HepG2 (cell line): ENCODE measurements around the gene DOK4. TPM values are rescaled to one million over a fixed set of nuclear protein-coding genes. Genes with fewer than 3 reads are reported as not detected.

Experiments
- CAMTA2 ChIP-seq: sonication (generic); formaldehyde crosslinking; IDR thresholded peaks from 2 replicates; pipeline ENCODE4 v1.4.0; 2020; ENCODE audit warnings: mild to moderate bottlenecking, missing genetic modification reagents, borderline replicate concordance
- DDIT3 ChIP-seq: sonication (generic); formaldehyde crosslinking; IDR thresholded peaks from 2 replicates; pipeline ENCODE4 v1.4.0; 2020; ENCODE audit warnings: mild to moderate bottlenecking, missing genetic modification reagents
- EZH2 ChIP-seq: conservative IDR thresholded peaks from 2 replicates; pipeline ENCODE4 v1.6.1; 2012; ENCODE audit warnings: mild to moderate bottlenecking, low read depth, low read length, moderate library complexity
- GLI4 ChIP-seq: sonication (generic); formaldehyde crosslinking; IDR thresholded peaks from 2 replicates; pipeline ENCODE4 v1.5.1; 2020; ENCODE audit warnings: missing genetic modification reagents, mild to moderate bottlenecking, moderate library complexity, borderline replicate concordance
- MEIS2 ChIP-seq: sonication (generic); formaldehyde crosslinking; IDR thresholded peaks from 2 replicates; pipeline ENCODE4 v1.9.0; 2021; ENCODE audit warnings: mild to moderate bottlenecking, missing genetic modification reagents
- NCOA1 ChIP-seq: sonication (generic); formaldehyde crosslinking; IDR thresholded peaks from 2 replicates; pipeline ENCODE4 v1.9.0; 2021; ENCODE audit warnings: missing genetic modification reagents
- RFX1 ChIP-seq: fragments of 450-650 bp; IDR thresholded peaks from 2 replicates; pipeline ENCODE4 v1.6.1; 2017
- ZBTB37 ChIP-seq: sonication (generic); formaldehyde crosslinking; IDR thresholded peaks from 2 replicates; pipeline ENCODE4 v1.4.0; 2020; ENCODE audit warnings: mild to moderate bottlenecking, missing genetic modification reagents
- ZKSCAN1 ChIP-seq: fragments of 150-350 bp; IDR thresholded peaks from 2 replicates; pipeline ENCODE4 v1.6.1; 2014; ENCODE audit warnings: low read length
- ZNF232 ChIP-seq: sonication (generic); formaldehyde crosslinking; IDR thresholded peaks from 2 replicates; pipeline ENCODE4 v1.4.0; 2020; ENCODE audit warnings: missing genetic modification reagents, borderline replicate concordance
- ZNF292 ChIP-seq: sonication (generic); formaldehyde crosslinking; IDR thresholded peaks from 2 replicates; pipeline ENCODE4 v1.8.1; 2022; ENCODE audit warnings: mild to moderate bottlenecking, low read depth, missing genetic modification reagents, borderline replicate concordance
- ZNF484 ChIP-seq: sonication (generic); formaldehyde crosslinking; IDR thresholded peaks from 2 replicates; pipeline ENCODE4 v1.5.1; 2020; ENCODE audit warnings: mild to moderate bottlenecking, low read depth, missing genetic modification reagents, borderline replicate concordance
- ZNF780A ChIP-seq: sonication (generic); formaldehyde crosslinking; IDR thresholded peaks from 2 replicates; pipeline ENCODE4 v1.8.0; 2022; ENCODE audit warnings: mild to moderate bottlenecking, missing genetic modification reagents, moderate library complexity
- ZSCAN31 ChIP-seq: sonication (generic); formaldehyde crosslinking; IDR thresholded peaks from 2 replicates; pipeline ENCODE4 v1.5.0; 2020; ENCODE audit warnings: low read depth, mild to moderate bottlenecking, missing genetic modification reagents
- polyA plus RNA-seq, 8 experiments: library from polyadenylated mRNA; depleted of rRNA in 3 of 8; stranded (reverse) in 7 of 8; unstranded in 1 of 8; fragments of >200 nt; fragmentation: Illumina TruSeq in 4 of 8; extraction: Trizol in 4 of 8; gene quantifications; 2 replicates each; pipeline versions ENCODE4 v1.2.1 to v1.2.3, GENCODE V29; 2011 to 2016; ENCODE audit warnings: low read depth in 4 of 8, missing spikeins in 1 of 8, mixed read lengths in 1 of 8; ENCODE audit not compliant: insufficient read depth in 1 of 8
- total RNA-seq, 5 experiments: library from RNA; depleted of rRNA; stranded (reverse); fragments of >200 nt; fragmentation: Illumina TruSeq; extraction: Trizol; gene quantifications; 2 replicates each; pipeline ENCODE4 v1.2.3, GENCODE V29; 2016; ENCODE audit warnings: low read depth in 1 of 5
- TF ChIP-seq, protein P1 (sequence below): sonication (generic); formaldehyde crosslinking; IDR thresholded peaks from 2 replicates; pipeline ENCODE4 v1.4.0; 2020; ENCODE audit warnings: mild to moderate bottlenecking, missing genetic modification reagents
- TF ChIP-seq, protein P2 (sequence below): sonication (generic); formaldehyde crosslinking; IDR thresholded peaks from 2 replicates; pipeline ENCODE4 v1.5.0; 2020; ENCODE audit warnings: mild to moderate bottlenecking, missing genetic modification reagents
- TF ChIP-seq, protein P3 (sequence below): fragments of 450-650 bp; IDR thresholded peaks from 2 replicates; pipeline ENCODE4 v1.6.1; 2016
- TF ChIP-seq, protein P4 (sequence below): sonication (generic); formaldehyde crosslinking; IDR thresholded peaks from 2 replicates; pipeline ENCODE4 v1.5.0; 2020; ENCODE audit warnings: missing genetic modification reagents

DOK4 gene
- total and polyA plus RNA-seq, 2 of the 13 experiments (the other 11 are each of a cell fraction or from before 2014, with no cell fraction given) = 52.7 to 70.0 TPM

- TF ChIP-seq, protein P1, sequence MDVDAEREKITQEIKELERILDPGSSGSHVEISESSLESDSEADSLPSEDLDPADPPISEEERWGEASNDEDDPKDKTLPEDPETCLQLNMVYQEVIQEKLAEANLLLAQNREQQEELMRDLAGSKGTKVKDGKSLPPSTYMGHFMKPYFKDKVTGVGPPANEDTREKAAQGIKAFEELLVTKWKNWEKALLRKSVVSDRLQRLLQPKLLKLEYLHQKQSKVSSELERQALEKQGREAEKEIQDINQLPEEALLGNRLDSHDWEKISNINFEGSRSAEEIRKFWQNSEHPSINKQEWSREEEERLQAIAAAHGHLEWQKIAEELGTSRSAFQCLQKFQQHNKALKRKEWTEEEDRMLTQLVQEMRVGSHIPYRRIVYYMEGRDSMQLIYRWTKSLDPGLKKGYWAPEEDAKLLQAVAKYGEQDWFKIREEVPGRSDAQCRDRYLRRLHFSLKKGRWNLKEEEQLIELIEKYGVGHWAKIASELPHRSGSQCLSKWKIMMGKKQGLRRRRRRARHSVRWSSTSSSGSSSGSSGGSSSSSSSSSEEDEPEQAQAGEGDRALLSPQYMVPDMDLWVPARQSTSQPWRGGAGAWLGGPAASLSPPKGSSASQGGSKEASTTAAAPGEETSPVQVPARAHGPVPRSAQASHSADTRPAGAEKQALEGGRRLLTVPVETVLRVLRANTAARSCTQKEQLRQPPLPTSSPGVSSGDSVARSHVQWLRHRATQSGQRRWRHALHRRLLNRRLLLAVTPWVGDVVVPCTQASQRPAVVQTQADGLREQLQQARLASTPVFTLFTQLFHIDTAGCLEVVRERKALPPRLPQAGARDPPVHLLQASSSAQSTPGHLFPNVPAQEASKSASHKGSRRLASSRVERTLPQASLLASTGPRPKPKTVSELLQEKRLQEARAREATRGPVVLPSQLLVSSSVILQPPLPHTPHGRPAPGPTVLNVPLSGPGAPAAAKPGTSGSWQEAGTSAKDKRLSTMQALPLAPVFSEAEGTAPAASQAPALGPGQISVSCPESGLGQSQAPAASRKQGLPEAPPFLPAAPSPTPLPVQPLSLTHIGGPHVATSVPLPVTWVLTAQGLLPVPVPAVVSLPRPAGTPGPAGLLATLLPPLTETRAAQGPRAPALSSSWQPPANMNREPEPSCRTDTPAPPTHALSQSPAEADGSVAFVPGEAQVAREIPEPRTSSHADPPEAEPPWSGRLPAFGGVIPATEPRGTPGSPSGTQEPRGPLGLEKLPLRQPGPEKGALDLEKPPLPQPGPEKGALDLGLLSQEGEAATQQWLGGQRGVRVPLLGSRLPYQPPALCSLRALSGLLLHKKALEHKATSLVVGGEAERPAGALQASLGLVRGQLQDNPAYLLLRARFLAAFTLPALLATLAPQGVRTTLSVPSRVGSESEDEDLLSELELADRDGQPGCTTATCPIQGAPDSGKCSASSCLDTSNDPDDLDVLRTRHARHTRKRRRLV (CRISPR knock-in tag) = no peak
- TF ChIP-seq NCOA1 (CRISPR knock-in tag) = no peak
- TF ChIP-seq MEIS2 (CRISPR knock-in tag) = no peak
- TF ChIP-seq ZSCAN31 (CRISPR knock-in tag) = no peak; the same call in 1 of the 2 replicates
- TF ChIP-seq ZNF292 (CRISPR knock-in tag) = no peak
- TF ChIP-seq GLI4 (CRISPR knock-in tag) = no peak
- TF ChIP-seq ZNF232 (CRISPR knock-in tag) = no peak; the same call in 1 of the 2 replicates
- TF ChIP-seq, protein P2, sequence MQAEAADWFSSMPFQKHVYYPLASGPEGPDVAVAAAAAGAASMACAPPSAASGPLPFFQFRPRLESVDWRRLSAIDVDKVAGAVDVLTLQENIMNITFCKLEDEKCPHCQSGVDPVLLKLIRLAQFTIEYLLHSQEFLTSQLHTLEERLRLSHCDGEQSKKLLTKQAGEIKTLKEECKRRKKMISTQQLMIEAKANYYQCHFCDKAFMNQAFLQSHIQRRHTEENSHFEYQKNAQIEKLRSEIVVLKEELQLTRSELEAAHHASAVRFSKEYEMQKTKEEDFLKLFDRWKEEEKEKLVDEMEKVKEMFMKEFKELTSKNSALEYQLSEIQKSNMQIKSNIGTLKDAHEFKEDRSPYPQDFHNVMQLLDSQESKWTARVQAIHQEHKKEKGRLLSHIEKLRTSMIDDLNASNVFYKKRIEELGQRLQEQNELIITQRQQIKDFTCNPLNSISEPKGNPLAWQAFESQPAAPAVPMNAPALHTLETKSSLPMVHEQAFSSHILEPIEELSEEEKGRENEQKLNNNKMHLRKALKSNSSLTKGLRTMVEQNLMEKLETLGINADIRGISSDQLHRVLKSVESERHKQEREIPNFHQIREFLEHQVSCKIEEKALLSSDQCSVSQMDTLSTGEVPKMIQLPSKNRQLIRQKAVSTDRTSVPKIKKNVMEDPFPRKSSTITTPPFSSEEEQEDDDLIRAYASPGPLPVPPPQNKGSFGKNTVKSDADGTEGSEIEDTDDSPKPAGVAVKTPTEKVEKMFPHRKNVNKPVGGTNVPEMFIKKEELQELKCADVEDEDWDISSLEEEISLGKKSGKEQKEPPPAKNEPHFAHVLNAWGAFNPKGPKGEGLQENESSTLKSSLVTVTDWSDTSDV = 0 out of 2 replicates have a peak, but pooled peaks have one; percentile 20
- TF ChIP-seq, protein P3, sequence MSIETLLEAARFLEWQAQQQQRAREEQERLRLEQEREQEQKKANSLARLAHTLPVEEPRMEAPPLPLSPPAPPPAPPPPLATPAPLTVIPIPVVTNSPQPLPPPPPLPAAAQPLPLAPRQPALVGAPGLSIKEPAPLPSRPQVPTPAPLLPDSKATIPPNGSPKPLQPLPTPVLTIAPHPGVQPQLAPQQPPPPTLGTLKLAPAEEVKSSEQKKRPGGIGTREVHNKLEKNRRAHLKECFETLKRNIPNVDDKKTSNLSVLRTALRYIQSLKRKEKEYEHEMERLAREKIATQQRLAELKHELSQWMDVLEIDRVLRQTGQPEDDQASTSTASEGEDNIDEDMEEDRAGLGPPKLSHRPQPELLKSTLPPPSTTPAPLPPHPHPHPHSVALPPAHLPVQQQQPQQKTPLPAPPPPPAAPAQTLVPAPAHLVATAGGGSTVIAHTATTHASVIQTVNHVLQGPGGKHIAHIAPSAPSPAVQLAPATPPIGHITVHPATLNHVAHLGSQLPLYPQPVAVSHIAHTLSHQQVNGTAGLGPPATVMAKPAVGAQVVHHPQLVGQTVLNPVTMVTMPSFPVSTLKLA = no peak
- TF ChIP-seq ZBTB37 = no peak
- peak; percentile 57; the same call in 1 of the 2 replicates for TF ChIP-seq ZKSCAN1
- TF ChIP-seq CAMTA2 = no peak
- TF ChIP-seq, protein P4, sequence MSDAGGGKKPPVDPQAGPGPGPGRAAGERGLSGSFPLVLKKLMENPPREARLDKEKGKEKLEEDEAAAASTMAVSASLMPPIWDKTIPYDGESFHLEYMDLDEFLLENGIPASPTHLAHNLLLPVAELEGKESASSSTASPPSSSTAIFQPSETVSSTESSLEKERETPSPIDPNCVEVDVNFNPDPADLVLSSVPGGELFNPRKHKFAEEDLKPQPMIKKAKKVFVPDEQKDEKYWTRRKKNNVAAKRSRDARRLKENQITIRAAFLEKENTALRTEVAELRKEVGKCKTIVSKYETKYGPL = no peak; the same call in 1 of the 2 replicates
- no peak for TF ChIP-seq ZNF780A (CRISPR knock-in tag)
- no peak for TF ChIP-seq DDIT3 (CRISPR knock-in tag)
- no peak for TF ChIP-seq RFX1
- no peak for TF ChIP-seq EZH2
- TF ChIP-seq ZNF484 = no peak
These were observed 33.6 kb upstream of the DOK4 start (continued) for GRCh38 chr16:57519796-57520360.
